GM19397 (cell line): ENCODE results near the gene ANGEL1.

Source experiments
- ATAC-seq: cut with Tn5 transposase; IDR thresholded peaks from one replicate; pipeline ENCODE4 v1.9.1; 2021; ENCODE audit warnings: mild to moderate bottlenecking, moderate library complexity; ENCODE audit not compliant: unreplicated experiment

ANGEL1 gene

GRCh38 chr14:76812422-76813383 lies at the start of gene ANGEL1:
Gene ANGEL1 (minus strand): TSS chr14:76812882. CDS start chr14:76812827, 55 bp downstream.
- ATAC-seq, result peak; percentile 87

DNA sequence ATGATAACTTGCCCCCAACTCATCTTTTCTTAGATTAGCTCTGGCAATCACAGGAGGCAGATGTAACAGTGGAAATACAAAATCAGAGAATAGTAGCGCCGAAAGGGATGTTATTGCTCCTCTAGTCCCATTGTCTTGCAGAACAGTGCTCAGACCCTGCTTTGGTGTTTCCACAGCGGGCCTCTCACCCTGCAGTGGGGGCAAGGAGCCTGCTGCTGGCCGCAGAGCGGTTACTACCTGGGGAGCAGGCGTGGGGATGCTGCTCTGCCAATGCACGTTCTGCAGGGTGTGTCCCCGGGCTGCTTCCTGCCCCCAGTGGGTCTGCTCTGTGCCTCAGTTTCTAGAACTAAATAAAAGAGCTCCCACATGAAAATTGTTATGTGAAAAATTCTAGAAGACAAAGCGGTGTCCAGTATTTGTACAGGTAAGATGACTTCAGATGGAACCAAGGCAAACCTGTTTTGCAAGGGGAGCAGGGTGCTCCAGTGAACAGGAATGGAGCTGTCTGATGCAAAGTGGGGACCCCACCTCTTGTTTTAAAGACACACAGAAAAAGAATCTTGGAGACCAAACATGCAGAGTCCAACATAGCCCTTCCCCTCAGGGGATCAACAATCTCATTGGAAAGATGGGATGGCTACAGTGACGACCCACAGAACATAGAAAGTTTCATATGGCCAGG lies 49.0 kb upstream of the ANGEL1 start:
- no peak for ATAC-seq

DNA sequence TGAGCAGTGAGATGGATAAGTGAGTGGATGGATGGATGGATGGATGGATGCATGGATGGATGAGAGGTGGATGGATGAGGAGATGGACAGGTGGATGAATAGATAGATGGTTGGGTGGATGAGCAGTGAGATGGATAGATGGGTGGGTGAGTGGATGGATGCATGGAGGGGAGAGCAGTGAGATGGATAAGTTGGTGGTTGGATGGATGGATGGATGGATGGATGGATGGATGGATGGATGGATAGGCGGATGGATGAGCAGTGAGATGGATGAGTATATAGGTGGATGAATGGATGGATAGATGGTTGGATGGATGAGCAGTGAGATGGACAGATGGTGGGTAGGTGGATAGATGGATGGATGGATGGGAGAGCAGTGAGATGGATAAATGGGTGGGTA lies 44.1 kb upstream of the ANGEL1 start:
- ATAC-seq, result no peak

DNA sequence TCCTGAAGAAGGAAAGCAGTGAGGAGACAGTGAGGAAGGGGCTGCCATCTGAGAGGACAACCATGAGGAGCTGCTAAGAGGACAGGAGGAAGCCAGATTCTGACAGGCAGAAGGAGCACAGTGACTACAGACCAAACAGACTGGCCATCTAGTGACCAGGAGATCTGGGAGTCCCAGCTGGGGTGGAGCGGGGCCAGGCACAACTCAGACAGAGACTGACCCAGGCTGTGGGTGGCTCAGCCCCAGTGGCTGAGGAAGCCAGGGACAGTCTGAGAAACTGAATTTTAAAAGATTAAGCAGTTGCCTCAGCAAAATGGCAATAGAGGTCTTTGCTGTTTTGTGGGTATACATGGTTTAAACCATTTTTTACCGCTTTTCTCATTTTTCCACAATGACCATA lies 42.4 kb upstream of the ANGEL1 start:
- no peak for ATAC-seq

DNA sequence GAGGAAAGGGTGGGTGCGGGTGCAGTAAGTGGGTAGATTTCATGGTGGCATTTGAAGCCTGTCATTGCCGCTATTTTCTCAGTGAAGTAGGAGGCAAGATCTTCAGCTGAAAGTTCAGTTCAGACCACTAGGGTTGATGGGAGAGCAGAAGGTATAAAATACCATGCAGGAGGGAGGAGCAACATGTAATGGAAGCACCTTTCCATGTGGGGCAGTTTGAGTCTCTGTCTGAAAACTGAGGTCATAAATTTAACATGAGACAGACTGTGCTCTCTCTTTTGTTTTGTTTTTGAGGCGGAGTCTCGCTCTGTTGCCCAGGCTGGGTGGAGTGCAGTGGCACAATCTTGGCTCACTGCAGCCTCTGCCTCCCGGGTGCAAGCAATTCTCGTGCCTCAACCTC lies 36.2 kb upstream of the ANGEL1 start:
- ATAC-seq, result no peak

DNA sequence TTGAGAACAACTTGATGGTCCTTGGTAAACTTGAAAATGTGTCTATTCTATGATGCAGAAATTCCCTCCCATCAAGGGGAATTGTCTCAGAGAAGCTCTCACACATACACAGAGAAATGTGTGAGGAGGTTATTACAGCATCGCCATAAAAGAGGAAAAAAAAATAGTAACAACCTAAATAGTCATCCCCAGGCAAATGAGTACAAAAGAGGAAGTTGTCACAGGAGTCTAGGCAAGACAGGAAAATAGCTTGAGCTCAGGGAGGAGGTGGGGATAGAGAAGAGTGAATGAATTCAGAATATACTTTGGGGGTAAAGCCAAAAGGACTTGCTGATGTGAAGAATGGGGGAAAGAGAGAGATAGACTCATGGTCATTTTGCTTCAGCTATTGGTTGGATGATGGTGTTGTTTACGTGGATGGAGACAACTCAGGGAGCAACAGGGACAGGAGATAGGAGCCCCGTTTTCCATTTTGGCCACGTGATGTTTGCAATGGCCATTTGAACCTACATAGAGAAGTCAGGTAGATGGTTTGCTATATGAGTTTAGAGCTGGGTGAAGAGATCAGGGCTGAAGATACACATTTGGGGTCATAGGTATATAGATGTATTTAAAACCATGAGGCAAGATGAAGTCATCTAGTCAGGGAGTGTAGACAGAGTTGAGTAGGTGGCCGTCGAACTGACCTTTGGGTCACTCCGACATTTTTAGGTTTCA lies 33.8 kb upstream of the ANGEL1 start:
- ATAC-seq, result no peak

GRCh38 chr14:76844223-76844622 lies 31.5 kb upstream of the ANGEL1 start:
- no peak for ATAC-seq

DNA sequence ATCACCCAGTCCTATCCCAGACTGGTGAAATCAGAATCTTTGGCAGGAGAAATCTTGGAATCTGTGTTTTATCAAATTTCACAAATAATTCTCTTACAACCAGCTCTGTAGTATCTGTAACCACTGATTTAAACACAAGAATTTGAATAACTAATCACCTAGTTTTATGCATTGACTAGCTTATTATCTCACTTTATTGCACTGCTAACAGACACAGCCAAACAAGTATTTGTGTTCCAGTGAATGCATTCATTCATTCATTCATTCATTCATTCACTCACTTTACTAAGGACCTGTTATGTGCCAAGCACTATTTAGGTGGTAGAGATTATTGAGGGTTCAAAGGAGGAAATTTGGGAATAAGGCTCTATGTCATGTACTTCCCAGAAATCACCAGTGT lies 29.7 kb upstream of the ANGEL1 start:
- no peak for ATAC-seq

DNA sequence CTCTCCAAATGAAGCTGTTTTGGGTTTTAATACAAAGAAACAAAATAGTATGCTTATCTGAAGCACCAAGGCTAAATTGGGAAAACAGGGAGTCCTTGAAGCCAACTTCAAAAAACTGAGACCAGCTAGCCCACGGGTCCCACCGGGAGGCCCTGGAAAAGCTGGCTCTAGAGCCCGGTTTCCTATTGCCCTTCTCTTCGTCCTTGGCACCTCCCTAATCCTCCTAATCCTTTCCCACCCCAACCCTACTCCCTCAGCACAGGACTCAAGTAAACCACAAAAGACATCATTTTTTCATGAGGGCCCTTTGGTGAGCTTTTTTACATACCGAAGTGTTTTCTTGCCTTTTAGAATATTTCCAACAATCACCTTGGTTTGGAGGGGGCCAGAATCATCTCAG lies 24.8 kb upstream of the ANGEL1 start:
- no peak for ATAC-seq

DNA sequence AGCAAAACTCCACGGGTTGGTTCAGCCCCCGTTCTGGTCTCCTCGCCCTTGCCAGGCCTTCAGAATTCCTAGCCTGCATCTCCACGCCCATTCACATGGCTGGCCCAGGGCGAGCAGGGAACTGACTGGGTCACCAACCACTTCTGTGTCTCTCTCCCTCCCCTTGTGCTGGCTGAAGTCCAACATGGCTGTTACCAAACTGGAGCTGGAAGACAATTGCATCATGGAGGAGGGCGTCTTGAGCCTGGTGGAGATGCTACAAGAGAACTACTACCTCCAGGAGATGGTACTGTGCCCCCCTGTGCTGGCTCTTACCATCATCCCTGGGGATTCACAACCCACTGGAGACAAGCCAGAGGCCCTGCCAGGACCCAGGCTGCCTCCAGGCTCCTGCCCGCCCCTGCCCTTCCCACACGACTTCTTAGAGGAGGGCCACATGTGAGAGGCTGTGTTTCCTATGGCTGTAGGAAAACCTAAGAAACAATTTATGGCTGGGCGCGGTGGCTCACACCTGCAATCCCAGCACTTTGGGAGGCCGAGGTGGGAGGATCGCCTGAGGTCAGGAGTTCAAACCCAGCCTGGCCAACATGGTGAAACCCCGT lies 23.4 kb upstream of the ANGEL1 start:
- no peak for ATAC-seq

GRCh38 chr14:76834241-76834661 lies 21.6 kb upstream of the ANGEL1 start:
- no peak for ATAC-seq

GRCh38 chr14:76833011-76833410 lies 20.3 kb upstream of the ANGEL1 start:
- ATAC-seq, result no peak

- no peak for ATAC-seq
These were observed 19.9 kb upstream of the ANGEL1 start for GRCh38 chr14:76832503-76832988.

DNA sequence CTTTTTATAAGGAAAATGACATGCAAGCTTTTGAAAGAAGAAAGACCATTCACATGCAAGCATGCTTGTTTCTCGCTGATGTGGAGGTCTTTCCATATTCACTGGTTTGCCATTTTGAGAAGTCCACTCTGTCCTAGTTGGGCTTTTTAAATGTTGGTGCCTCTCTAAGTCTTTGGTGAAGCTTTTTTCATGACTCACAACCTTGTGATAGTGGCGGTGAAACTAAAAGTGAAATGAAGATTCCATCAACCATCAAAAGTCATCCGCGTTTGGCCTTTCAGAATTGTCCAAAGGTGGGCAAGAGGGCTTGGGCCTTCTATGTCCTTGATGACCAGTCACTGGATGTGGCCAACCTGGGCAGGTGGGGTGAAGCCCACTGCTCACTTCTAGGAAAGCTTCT lies 17.9 kb upstream of the ANGEL1 start:
- no peak for ATAC-seq

DNA sequence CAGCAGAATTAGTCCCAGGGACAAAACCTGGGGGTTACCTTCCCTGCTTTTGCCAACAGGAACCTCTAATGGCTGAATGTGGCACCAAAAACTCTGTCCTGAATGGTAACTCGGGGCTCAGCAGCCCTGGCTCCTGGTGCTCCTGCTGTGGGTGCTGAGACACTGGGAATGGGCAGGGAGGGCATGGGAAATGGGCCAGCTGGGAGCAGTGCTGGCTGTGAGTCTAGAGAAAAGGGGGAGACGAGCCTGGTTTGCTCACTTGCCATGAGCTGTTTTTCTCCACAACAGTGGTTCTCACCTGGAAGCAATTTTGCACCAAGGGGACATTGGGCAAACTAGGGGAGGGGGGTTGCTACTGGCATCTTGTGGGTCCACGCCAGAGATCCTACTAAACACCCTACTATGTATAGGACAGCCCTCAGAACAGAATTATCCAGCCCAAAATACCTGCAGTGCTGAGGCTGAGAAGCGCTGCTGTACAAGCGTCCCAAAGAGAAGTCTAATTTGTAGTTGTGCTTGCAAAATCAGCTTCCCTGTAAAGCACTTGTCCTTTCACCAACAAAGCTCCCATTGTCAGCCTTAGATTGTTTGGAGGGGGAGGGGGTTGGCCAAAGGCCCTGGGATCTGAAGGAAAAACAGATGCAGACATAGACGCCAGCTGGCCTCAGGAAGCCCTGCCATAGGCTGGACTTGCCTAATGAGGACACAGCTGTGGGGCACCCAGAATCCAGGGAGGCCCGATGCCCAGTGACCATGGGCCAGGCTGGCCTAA lies 17.2 kb upstream of the ANGEL1 start:
- no peak for ATAC-seq

DNA sequence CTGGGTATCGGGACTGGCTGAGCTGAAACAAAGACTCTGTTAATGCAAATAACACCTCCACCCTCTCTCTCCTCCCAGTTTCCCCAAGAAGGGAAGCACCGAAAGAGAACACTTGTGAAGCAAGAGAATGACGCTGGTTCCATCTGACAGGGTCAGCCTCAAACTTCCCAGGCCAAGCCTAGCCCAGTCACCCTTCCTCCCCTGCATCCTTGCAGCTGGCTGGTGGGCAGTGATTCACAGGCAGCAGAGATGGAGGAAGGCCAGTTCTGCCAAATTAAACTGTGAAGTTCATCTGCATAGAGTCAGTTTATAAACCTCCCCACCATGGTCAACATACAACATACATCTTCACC lies 16.3 kb upstream of the ANGEL1 start:
- no peak for ATAC-seq

- ATAC-seq, result no peak
These were observed 15.8 kb upstream of the ANGEL1 start for GRCh38 chr14:76828339-76829012.

DNA sequence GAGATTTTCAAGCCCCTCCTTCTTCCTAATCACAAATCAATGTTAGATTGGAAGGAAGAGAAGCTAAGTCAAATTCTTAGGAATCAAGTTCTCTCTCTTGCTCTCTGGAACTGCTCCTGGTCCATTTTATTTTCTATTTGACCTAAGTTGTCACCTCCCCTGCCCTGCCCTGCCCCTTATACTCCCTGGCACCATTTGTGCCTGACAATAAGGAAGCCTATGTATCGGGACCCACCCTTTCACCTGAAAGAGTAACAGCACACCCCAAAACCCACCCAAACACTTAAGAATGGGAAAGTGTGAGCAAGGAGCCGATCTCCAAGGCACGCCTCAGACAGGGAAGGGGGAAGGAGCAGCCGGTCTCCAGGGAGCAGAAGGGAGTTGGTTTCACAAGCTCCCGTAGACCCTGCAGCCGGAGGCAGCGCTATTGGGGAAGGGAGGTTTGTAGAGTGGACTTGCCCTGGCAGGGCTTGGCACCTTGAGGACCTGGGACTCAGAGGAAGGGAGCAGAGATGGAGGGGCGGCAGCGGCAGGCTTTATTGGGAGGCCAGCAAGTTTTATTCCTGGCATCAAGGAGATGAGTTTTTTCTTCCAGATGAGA lies 15.1 kb upstream of the ANGEL1 start:
- ATAC-seq, result no peak

DNA sequence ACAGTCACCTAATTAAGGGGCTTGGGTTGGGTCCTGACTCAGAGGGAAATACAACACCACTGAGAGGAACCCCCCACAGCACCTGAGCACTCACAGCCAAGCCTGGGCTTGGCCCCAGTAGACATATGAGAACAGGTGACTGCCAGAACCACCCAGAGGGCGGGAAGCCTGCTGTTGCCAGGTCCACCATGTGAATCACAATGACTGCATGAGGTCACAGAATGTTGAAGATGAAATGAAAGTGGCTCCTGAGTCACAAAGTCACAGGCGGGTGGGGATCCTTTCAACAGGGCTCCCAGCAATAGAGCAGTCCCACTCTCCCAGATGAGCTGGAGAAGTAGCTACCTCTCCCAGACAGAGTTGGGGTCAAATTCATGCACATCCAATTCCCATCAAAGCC lies 13.4 kb upstream of the ANGEL1 start, which contains the start of gene LRRC74A:
LRRC74A (plus strand) TSS at position 287 of the 400 bp plus-strand sequence. CDS start 290 bp downstream, outside the sequence.
- no peak for ATAC-seq
